IPS DF 4.7 (cell line): ENCODE data around the gene CSRNP3.

Source experiments
- DNase-seq: peaks from one replicate; pipeline ENCODE4 v3.0.0-alpha.2; 2013; ENCODE audit warnings: low spot score; ENCODE audit errors: extremely low read depth

Gene CSRNP3

GRCh38 chr2:165679621-165680020 lies 210.1 kb downstream of the CSRNP3 start:
- DNase-seq: no peak

- DNase-seq: no peak
These were observed 212.3 kb downstream of the CSRNP3 start for GRCh38 chr2:165681841-165682240.

DNA sequence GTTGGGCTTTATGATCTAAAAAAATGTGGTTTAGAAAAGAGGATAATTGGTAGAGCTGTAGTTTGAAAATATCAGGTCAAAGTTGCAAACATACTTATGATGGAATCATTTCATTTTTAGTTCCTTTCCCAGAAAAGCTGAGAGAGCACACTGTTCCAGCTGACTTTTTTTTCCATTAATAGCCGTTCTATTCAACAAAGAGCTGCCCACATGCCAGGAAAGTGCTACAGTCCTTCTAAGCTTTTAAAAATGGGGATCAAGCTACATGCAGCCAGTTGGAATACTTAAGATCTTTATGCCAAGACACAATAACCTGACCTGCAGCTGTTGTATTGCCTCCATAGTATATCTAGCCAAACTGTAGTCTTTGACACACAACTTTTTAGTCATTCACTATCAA lies 213.0 kb downstream of the CSRNP3 start:
- DNase-seq: no peak

GRCh38 chr2:165686800-165687199 lies 217.3 kb downstream of the CSRNP3 start:
- no peak for DNase-seq

GRCh38 chr2:165687426-165688002 lies 218.0 kb downstream of the CSRNP3 start:
- no peak for DNase-seq

DNA sequence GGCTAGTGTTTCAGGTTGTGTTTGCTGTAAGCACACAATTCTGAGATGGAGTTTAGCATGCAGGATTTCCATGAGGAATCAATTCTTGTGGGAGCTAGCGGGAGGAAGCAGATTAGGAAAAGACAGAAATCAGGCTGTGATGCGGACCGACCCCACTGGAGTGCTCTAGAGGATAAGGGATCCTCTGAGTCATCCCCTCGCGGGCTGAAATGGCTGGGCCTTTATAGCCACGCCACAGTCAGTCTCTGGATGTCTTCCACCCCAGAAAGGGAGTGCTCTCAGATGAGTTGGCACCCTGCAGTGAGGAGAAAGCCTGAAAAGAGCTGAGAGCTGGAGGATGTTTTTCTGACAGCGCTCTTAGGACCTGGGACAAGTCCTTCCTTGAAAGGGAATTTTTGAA lies 222.1 kb downstream of the CSRNP3 start:
- DNase-seq: no peak

- no peak for DNase-seq
These were observed 223.4 kb downstream of the CSRNP3 start for GRCh38 chr2:165692906-165693305.

DNA sequence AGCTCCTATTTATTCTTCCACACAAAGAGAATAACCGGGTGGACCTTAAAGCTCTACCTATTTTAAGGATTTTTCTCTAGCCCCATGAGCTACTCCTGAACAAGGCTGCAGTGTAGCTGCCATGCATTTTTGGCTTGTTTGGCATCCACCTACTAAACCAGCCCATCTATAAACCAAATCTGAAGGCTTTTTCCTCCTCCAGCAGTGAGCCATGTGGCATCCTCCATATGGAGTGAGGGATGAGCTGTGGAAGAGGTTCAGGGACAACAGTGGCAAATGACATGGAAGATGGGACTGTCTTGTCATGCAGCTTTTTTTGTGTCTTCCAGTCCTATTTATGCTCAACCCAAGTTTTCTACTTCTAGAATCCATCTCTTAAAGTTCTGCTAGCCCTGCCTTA lies 224.3 kb downstream of the CSRNP3 start:
- DNase-seq: no peak

DNA sequence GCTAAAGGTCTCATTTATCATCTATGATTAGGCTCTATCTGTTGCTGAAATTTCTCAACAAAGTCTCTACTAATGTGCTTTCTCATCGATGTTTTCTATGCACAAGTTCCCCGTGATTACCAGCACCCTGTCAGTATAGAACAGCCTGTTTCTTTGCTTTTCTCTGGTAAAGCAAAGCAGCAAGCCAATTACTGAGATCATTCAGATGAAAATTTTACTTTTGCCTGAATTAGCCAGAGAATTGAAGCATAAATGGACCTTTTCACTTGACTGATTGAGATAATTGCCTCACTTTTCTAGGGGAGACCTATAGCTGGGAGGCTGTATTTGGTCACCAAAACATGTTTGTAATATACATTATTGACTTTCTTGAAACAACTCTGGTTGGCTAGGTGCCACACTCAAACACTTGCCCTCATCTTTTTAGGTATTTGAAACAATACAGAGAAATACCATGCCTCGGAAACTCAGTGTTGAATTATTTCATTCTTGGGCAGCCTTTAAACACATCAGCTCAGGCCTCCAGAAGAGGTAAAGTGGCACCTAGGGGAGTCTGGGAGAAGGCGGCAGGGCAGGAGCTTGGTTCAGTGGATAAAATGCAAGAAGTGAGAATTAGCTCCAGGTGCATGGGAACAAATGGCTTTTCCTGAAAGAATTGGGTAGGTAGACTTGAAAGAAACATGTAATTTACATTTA lies 228.4 kb downstream of the CSRNP3 start:
- no peak for DNase-seq

- no peak for DNase-seq
These were observed 229.0 kb downstream of the CSRNP3 start for GRCh38 chr2:165698444-165698884.

GRCh38 chr2:165699946-165700345 lies 230.4 kb downstream of the CSRNP3 start:
- DNase-seq: no peak

DNA sequence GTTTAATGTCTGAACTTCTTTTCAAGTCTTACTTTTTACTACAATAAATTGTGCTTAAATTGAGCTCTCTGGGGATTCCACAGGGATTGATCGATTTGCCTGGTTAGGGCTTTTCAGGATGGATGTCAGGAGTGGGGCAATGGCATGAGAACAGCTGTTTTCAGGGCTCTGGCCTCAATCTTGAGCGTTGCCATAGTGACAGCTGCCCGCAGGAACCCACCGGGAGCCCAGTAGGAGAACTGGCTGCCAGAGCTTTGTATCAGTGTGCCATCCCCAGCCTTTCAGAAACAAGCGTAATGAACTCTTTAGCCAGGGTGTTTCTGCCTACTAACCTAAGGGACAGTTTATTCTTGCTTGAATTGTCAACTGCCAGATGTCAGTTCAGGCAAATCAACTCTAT lies 231.0 kb downstream of the CSRNP3 start:
- no peak for DNase-seq

DNA sequence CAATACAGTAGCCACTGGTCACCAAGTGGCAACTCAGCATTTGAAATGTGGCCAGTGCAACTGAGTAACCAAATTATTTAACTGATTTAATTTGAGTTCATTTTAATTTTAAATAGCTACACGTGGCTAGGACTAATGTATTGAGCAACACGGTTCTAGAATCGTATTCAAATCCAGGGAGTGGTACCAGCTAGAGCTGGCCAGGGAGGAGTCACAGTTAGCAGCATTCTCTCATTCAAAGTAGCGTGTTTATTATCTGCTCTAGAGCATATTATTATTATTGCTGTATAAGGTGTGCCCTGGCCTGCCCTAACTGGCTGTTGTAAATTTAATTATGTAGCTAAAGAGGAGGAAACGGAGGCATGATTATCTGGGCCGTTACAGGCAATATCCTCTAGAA lies 231.6 kb downstream of the CSRNP3 start:
- DNase-seq: no peak

- no peak for DNase-seq
These were observed 237.5 kb downstream of the CSRNP3 start for GRCh38 chr2:165706960-165707487.

DNA sequence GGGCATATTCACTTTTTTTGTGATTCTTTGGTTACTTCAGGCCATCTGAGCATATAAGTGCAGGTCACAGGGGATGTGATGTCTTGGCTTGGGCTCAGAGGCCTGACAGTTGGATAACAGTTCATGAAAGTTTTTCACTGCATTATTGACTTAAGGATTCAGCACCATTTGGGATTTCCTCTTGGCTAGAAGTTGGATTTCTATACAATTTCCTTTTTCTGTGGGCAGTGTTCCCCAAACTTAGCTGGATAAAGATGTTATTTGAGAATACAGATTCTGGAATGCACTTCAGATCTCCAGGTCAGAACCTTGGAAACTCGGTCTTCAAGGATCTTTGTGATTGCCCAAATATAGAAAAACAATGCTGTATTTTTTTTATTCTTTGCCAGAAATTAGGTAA lies 246.6 kb downstream of the CSRNP3 start:
- DNase-seq: no peak

DNA sequence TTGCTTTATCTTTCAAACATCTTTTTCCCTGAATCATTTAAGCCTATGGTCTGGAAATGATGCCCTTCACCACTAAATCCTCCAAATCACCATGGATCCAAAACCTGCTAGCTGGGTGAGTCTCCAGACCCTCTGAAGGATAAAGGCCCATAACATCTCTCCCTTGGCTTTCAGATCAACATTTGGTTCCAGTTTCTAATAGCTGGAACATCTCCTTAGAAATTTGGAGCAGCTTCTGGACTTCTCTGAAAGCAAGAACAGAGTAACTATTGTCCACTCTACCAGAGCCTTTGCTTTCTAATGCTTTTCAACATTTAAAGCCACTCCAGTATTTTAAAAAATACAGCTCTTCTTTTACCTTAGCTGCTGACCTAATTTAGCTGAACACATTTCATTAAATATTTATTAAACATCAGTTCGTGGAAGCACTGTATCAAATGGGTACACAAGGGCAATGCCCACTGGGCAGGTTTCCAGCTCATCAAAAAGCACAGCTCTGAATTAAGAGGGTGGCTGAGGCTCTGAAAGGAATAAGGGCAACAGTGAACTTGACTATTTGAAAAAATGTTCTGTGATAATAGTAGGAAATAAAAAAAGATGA lies 249.2 kb downstream of the CSRNP3 start:
- no peak for DNase-seq

GRCh38 chr2:165720511-165720910 lies 251.0 kb downstream of the CSRNP3 start:
- no peak for DNase-seq

DNA sequence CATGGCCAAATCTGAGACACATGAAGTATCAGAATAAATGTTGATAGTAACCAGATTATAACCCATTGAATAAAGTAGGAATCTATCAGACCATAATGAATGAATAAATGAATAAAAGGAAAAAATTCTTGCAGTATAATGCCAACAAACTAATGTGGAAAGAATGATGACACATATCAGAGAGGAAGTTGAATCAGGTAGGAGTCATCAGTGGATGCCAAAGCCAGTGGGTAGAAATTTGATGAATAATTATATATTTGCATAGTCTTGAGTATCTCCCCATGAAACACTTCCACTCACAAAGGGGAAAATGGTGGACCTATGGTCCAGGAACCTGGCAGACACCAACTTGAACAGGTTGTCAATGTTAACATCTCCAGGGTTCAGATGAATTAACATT lies 255.9 kb downstream of the CSRNP3 start:
- DNase-seq: no peak
